GM19452 (cell line): Measurements from ENCODE around the gene IL7R.
"Not testable (repeated sequence)": the region's sequence is repeated elsewhere in the genome, so short reads cannot be mapped to it uniquely, and the experiment has no call there.

Experiments
- ATAC-seq: cut with Tn5 transposase; IDR thresholded peaks from one replicate; pipeline ENCODE4 v1.9.1; 2021; ENCODE audit not compliant: unreplicated experiment

The IL7R gene

DNA sequence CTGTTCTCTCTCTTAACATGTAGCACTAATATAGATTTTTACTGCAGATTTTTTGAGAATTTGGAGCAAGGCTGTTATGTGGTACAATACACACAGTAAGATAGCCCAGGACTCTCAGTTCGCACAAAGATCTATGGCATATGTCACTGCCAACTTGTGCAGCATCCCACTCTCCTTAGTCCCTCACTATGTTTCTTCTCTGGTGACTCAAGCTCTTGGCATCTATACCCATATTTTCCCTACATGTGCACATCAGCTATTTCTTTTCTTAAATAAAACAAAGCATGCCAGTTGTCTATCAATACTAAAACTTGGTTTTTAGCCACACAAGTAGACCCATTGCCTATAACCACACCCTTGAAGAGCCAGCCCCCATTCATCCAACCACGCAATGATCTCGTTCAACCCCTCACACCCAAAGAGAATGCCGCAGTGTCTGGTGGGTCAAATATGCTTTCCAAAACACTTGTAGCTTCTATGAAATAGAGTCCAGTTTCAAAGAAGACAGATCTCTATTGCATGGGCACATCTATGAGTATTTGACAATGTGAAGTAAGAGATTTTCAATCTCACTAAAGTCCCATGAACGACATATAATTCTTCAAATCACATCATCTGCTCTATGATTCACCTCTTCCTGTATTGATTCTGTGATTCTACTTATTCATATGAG lies 18.2 kb upstream of the IL7R start:
- ATAC-seq, result no peak

DNA sequence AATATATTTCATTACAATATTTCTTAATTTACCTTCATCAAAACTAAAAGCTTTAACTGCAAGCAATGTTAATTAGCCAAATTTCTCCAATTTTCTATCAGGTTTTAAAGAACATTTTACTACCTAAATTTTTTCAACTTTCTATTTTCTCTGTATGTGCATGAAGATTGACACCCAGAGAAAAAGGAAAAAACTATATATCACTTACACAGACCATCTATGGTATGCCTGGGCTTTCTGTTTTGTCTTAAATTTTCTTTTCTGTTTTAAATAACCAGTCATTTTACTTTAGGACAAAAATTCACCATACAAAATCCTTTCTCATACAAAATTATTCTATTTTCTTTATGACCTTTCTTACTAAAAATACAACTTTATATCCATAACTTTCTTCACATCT lies 13.8 kb upstream of the IL7R start:
- ATAC-seq, result no peak

DNA sequence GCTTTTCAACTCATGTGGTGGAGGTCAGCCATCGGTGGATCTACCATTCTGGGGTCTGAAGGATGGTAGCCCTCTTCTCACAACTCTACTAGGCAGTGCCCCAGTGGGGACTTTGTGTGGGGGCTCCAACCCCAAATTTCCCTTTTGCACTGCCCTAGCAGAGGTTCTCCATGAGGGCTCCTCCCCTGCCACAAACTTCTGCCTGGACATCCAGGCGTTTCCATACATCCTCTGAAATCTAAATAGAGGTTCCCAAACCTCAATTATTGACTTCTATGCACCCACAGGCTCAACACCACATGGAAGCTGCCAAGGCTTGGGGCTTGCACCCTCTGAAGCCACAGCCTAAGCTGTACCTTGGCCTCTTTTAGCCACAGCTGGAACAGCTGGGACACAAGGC lies 11.2 kb upstream of the IL7R start:
- not testable (repeated sequence) for ATAC-seq

DNA sequence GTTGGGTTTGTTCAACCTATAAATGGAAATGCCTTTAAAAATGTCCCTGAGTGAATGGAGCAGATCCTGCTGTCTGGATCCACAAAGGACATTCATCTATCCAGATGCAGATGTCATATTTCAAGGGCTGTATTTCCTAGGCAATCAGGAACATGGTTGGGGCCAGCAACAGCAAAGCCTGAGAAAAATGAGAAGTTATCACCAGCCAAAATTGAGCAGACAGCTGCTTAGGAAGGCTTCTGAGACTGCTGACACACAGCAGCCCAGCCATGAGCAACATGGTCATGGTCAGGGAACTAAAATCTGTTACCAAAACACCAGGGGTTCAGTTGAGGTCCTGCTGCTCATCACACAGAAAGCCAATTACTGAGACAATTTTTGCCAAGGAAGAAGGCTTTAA lies 9.2 kb upstream of the IL7R start:
- no peak for ATAC-seq

DNA sequence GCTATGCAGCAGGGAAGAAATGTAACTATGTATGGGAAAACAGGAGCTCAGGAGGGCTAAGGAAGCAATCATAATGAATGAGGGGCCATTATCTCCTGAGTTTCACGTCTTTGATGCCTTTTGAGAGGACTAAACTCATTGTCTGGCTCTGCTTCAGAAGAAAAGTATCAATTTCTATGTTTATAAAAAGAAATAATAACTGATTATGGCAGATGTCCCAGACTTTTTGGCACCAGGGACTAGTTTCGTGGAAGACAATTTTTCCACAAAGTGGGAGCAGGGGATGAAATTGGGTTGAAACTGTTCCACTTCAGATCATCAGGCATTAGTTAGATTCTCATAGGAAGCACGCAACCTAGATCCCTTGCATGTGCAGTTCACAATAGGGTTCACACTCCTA lies 8.7 kb upstream of the IL7R start:
- no peak for ATAC-seq

DNA sequence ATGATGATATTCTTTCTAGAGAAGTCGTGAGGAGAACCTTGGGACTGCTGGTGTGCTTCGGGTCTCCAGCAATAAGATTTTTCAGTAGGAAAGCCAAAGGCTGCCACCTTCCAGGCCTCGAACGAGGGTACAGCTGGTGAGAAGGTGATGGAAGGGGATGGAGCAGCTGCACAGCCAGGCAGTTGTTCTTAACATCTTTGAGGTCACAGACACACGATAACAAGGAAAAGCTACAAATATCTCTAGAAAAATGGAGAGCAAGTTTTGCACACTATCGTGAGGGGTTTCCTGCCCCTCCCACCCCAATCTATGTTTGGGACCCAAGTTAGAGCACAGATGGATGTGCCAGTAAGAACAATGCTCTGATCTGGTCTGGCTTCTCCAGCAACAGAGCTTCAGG lies 6.8 kb upstream of the IL7R start:
- ATAC-seq, result no peak

DNA sequence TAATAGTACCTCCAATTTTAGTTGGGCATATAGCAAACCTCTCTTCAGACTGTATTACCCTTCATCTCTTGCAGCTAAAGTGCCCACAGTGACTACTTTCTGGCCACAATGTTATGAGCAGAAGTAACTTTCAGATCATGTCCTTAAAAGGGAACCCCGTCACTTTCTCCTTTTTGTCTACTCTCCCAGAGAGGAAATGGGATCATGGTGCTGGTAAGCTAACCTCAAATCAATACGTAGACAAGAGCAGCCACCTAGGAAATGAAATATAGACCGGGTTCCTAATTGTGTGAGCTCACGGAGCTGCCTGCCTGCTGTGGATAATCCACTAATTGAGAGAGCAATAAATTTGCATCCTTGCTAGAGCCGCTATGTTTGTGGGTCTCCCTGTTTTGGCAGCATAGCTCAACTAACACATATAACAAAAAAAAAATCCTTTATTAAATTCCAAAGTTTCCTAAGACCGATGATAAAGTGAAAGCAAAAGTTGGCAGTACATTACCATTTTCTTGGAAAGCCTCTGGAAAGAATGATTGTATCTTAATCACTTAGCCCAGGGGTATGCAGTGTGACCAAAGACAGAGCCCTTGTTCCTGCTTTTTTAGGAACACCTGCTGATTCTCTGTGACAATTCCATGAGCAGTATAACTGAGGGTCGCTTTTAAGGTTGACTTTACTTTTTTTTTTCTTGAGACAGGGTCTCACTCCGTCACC lies 5.6 kb upstream of the IL7R start:
- no peak for ATAC-seq

DNA sequence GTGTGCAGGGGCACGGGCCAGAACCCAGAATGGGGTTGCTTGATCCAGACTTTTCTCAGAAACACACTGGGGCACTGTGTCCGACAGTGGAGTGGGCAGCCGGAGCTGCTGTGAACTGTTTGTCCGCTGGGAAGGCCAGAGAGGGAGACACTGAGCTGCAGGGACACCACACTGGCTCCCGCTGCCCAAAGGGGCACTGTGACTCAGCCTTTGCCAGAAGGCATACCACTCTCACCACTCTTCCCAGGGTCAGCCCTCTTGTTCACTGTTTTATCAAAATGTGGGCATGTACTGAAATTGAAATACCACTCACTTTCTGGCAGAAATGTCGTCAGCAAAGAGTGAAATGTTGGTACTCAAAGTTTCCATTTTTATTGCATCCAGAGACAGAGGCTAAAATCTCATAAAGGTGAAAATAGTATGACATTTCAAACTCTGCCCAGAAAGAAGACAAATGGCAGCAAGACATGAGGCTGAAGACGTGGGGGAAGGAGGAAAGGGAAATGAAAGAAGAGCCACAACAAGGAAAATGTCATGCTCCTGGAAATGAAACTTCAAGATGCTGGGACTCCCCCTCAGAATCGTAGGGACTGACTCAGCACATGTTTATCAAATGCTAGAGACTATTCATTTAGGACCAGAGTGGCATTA lies 4.5 kb upstream of the IL7R start:
- ATAC-seq, result peak; percentile 51

DNA sequence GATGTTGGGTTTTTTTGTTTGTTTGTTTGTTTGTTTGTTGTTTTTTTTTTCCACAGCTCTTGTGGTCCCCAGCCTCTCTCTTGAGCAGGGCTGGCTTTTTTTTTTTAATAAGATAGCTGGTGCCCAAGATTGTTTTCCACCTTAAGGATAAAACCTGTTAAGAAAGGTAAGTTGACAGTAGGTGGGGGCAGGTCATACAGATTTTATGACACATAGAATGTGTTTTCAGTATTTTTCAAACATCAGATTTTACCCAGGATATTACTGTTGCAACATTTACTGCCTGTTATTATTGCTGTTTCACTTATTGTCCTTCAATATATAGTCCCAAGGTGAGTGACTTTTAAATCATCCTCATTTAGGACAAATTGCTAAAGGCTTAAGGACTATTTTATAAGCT lies 3.9 kb upstream of the IL7R start:
- no peak for ATAC-seq

DNA sequence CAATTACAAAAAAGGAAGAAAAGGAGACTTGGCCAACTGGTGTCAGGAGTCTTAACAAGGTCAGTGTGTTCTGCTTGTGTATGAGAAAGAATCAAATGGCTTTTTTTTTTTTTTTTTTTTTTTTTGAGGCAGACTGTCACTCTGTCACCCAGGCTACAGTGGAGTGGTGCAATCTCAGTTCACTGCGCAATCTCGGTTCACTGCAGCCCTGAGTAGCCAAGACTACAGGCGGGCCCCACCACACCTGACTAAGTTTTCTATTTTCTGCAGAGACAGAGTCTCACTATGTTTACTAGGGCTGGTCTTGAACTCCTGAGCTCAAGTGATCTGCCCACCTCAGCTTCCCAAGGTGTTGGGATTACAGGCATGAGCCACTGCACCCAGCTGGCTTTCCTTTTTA lies 3.1 kb upstream of the IL7R start:
- no peak for ATAC-seq

DNA sequence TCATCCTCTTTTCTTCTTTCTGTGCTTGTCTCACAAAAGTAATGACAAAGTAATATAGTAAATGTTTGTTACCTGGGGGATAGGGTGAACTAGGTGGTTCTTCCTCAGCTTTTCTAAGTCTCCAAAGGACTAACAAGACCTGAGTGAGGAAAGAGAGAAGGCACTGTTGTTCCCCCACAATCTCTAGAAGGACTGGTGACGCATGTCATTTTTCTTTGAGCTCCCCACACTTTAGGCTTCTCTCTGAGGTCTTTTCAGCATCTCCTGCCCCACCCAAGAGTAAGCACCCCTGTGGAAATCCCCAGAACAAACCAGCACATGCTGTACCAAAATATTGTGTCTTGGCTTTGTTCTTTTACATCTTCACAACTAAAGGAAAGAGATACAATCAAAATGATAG lies 2.4 kb upstream of the IL7R start:
- no peak for ATAC-seq

DNA sequence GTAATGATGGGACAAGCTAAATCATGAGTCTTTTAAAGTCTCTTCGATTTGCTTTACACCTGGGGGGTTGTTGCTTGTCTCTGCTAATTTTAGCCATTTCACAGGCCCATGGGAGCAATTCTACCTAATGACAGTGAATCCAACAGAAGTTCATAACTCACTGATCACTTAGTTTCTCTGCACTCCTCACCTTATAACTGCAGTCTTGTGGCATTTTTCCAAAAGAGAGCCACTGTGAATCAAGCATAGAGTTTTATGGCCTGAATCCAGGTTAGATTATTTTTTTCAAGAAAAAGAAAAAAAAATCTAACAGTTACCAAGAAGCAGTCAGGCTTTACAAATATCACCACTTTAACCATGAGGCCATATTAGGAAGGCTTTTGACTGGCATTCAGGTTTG lies 1.5 kb upstream of the IL7R start:
- no peak for ATAC-seq

DNA sequence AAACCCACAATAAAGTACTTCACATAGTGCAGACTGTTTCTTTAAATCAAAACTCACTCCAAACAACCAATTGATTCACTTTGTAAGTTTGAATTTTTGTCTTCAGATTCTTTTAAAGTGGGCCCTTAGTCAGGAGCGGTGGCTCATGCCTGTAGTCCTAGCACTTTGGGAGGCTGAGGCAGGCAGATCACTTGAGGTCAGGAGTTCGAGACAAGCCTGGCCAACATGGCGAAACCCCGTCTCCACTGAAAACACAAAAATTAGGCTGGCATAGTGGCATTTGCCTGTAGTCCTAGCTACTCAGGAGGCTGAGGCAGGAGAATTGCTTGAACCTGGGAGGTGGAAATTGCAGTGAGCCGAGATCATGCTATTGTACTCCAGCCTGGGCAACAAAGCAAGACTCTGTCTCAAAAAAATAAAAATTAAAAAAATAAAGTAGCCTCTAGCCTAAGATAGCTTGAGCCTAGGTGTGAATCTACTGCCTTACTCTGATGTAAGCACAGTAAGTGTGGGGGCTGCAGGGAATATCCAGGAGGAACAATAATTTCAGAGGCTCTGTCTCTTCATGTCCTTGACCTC lies 416 bp upstream of the IL7R start:
- not testable (repeated sequence) for ATAC-seq

DNA sequence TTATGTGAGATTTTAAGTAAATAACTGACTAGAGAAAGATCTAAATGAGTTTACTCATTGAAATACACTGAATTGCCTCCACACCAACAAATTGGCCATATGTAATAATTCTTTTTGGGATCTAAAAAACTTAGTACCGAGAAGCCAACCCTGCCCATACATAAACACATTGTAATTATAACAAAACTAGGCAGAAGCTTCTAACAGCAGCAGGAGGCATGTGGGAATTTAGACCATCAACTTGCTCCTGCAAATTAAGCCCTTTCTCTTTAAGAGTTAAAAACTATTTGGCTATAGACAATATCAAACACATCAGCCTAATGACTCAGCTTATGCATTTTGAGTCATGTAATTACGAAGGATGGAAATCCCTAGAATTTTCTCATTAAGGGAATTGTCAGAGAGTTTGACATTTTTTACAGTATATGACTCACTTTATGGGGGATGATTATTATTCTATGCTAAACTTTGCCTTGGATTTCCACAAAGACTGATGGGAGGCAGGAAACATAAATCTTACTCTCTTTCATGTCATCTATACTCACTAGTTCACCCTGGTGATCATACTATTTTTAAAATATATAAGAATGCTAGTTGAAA lies 1.0 kb downstream of the IL7R start:
- ATAC-seq, result no peak

DNA sequence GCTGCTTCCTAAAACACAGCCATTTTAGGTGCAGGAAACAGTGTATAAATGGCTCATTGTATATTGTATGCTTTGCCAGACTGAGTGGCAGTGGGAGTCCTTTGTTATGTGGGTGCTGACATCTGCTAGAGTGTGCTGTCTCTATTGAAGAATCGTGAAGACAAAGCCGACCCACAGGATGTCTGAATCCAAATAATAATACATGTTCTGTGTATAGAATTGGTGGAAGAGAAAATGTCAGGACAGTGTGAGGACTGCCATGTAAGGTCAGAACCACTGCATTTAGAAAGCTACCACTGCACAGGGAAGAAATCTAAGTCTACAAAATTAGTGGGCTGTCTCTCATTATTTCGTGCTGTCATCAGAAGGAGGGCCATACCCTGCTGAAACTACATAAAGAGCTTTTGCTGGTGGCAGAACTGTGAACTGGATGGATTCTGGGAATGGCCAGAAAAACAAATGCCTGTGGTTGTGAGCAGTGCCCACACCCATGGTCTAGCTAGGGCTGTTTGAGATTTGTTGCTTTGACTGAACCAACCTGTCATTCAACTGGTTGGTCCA lies 2.5 kb downstream of the IL7R start:
- no peak for ATAC-seq

DNA sequence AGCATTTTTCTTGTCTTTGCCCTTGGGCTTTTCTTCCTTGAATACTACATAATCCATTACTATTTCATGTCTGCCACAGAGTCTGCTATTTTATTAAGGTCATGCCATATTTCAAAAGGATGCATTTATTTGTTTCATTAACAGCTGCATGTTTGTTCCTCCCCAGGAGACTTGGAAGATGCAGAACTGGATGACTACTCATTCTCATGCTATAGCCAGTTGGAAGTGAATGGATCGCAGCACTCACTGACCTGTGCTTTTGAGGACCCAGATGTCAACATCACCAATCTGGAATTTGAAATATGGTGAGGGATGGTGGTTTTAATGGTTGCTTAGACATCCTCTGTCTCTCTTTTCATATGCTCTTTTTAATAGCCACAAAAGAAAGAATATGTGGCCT lies 4.0 kb downstream of the IL7R start:
- no peak for ATAC-seq

DNA sequence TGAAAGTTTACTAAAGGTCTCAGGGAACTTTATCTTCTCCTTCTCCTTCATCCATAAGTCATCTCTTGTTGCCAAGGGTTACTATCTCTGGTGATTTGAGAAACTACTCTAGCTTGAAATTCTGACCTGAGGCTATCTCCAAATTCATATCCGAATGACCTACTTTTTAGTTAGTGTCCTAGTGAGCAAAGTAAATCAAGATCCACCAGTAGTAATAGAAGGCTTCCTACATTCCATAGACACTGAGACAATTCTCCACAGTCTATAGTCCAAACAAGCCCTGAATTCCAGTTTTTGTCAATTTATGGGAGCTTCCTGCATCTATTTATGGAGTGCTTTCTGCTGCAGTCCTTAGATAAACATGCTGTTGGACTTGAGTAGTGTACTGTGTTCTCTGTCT lies 5.0 kb downstream of the IL7R start:
- ATAC-seq, result no peak

DNA sequence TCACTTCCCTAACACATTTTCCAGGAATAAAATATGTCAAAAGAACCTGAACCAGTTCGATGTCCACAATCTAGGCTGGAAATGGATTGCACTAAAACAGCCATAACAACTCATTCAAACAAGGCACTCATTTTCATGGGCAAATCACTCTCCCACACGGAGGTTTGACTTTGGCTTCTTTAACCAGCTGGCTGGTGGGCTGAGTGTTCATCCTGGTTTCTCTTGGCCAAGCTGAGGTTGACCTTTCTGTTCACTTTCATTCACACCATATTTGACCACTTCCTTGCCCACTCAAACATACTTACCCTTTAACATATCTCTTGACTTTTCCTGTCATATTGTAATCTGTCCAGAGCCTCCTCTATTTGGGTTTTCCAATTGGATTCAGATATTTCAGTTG lies 5.4 kb downstream of the IL7R start:
- ATAC-seq, result no peak

DNA sequence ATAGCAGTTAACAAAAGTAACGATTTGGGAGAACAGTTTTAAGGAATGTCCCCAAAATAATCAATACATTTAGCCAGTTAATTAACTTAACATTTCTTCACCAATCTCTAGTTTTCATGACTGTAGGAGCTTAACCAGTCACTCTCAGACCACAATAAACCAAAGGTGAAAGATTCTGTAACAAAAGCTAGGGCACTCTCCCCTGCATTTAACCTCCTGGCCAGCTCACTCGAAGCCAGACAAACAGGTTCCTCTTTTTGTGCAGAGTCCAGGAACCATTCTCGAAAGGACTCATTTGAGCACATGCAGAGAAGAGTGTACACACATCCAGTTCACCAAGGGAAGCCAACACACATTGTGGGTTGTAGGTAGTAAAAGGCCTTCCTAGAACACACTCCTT lies 6.5 kb downstream of the IL7R start:
- ATAC-seq, result no peak

DNA sequence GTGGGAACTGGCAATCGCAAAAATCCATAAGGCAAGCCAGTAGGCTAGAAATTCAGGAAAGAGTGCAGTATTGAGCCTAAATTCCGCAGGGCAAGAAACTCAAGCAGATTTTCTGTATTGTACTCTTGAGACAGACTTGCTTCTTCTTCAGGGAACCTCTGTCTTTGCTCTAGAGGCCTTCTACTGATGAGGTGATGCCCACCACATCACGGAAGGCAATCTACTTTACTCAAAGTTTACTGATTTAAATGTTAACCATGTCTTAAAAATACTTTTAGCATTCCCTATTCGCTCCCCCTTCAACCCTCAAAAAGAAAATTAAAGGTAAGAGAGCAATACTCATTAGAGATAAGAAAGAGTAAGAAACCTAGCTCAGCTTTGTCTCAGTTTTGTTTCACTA lies 11.3 kb downstream of the IL7R start:
- no peak for ATAC-seq

DNA sequence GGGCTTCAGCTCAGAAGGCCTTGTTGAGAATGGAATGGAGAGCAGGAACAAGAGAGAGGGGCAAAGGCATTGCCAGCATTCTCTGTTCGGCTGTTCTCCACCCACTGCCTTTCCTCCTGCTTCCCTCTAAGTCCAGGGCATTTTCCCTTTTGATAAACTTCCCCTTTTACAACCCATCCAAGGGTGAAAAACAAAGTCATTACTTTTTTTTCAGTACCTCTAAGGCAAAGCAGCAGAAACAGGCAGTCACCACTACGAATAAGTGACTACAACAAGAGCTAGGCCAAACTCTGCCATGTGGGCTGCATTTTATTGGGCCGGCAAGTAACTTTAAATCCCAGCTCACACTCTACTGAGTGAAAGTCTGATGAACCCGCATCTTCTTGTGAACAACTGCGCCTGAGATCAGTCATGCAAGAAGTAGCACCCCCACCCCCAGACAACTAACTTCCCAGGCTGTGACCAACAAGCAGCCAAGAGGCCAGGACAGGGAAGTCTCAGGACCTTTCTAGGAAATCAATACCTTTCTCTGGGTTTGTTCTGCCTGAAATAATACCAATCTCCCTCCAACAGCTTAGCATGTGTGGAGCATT lies 13.1 kb downstream of the IL7R start:
- ATAC-seq, result no peak
